ENCODE measurements around the gene COL4A2.
A peak's percentile ranks its signal among the peaks of the same experiment; 100 is the strongest.

The COL4A2 gene

DNA sequence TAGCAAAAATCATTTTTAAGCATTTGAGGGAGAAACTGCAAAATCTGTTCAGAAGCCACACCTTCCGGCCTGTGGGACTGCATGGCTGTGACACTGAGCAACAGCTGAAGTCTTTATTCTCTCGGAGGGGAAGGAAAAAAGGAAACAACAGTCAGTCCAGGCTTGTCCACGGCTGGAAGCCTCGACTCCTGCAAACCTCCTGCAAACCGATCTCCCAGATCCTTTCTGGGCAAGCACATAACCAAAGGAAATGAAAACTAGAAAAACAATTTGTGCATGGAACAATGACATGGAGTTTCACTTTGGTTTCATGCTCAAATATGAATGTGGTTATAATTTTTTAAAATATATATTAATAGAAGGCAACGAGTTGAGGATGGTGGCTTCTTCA is 1.1 kb upstream of the COL4A2 start:
- CTCF ChIA-PET = interaction anchor here (1.0 kb wide), 2 partner anchors 47 to 115 kb away, joined by 3 to 4 read pairs; no protein-coding TSS in a partner anchor
- POLR2A ChIA-PET = interaction anchor here (1.0 kb wide), 1 partner anchor 31 kb away, joined by 3 read pairs; no protein-coding TSS in a partner anchor
- no peak for DNase-seq (ENCODE audit: extremely low spot score)
- TF ChIP-seq SUZ12 (IDR thresholded peaks at IDR 0.05) (no peak), NFRKB (IDR thresholded peaks at IDR 0.05) (no peak), LEF1 (IDR thresholded peaks at IDR 0.05; ENCODE audit: borderline replicate concordance) (no peak), ZNF384 (IDR thresholded peaks at IDR 0.05) (no peak), FOXK2 (IDR thresholded peaks at IDR 0.05) (no peak), FOXM1 (IDR thresholded peaks at IDR 0.05; ENCODE audit: borderline replicate concordance) (no peak)

DNA sequence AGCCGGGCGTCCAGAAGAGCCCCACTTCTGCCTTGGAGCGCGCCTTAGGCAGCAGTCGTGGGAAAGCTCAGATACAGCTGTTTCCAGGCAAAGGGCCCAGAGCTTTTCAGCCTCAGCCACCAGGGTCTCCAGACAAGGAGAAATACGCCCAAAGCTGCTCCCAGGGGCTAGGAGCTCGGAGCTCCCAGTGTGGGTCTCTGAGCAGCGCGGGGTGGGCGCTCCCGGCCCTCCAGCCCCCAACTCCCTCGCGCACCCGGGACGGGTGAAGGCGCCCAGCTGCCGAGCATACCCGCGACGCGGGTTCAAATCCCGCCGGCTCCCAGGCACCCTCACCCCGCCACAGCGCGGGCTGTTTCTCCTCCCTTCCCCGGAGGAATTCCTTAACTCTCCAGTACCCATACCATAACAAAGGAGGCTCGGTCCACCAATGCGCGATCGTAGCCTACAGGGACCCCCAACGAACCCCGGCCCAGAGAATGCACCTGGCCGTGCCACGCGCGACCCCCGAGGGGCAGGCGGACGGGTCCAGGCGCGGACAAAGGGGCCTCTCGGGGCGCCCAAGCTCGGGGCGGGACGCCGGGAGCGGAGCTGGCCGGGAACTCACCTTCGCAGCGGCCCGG is 634 bp upstream of the COL4A2 start:
- ChIA-PET CTCF (interaction anchor here (0.7 to 1.0 kb wide), 2 partner anchors 46 to 1232 kb away, joined by 3 to 4 read pairs; no protein-coding TSS in a partner anchor), POLR2A (interaction anchor here (0.6 to 1.5 kb wide), 7 partner anchors 23 to 120 kb away, joined by 3 to 7 read pairs (median 3); no protein-coding TSS in a partner anchor)
- TF ChIP-seq ARNT (IDR thresholded peaks at IDR 0.05) = no peak
- no peak for TF ChIP-seq NFRKB (IDR thresholded peaks at IDR 0.05)
- TF ChIP-seq TARDBP (IDR thresholded peaks at IDR 0.05) = no peak
- no peak; the same call in 1 of the 2 replicates for TF ChIP-seq L3MBTL2 (conservative IDR thresholded peaks at IDR 0.05)
- no peak for TF ChIP-seq SP1 (IDR thresholded peaks at IDR 0.05)
- TF ChIP-seq ZNF384 (IDR thresholded peaks at IDR 0.05) = no peak
- no peak for TF ChIP-seq FOXK2 (IDR thresholded peaks at IDR 0.05)
- TF ChIP-seq BHLHE40 (IDR thresholded peaks at IDR 0.05; ENCODE audit: borderline replicate concordance) = no peak
- TF ChIP-seq FOXA1 (IDR thresholded peaks at IDR 0.05) = no peak
- TF ChIP-seq ELF4 (IDR thresholded peaks at IDR 0.05) = no peak
- DNase-seq (ENCODE audit: extremely low spot score) = no peak

DNA sequence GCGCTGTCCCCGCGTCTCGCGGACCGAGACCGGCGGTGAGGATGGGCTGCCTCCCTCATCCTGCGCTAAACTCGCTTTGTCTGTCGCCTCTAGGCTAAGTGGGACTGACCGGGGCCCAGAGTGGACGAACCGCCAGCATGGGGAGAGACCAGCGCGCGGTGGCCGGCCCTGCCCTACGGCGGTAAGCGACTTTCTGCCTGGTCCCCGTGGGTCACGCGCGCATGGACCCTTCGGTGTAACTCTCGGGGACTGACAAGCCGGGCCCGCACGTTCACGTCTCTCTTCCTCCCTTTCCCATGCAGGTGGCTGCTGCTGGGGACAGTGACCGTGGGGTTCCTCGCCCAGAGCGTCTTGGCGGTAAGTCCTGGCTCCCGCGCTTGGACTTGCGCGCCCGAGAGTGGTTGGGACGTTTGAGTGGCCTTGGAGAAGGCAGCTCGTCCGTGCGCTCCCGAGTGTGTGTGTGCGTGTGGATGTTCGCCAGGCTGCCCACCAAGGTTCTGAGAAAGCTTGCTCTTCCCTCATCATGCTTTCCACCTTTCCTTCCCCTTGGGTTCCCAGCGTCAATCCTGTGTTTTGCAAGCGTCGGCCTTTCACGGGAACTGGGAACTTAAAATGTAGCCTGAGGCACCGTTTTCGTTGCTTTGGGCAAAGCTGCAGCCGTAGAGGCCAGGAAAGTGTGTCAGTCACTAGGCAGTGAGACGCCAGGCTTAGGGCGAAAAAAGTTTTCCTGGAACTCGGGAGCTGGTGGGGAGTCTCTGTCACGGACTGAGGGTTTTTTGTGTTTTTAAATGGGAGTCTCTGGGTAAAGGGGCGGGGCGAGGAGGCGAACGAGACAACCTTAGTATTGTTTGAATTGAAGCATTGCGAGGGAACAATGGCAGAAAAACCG is 927 bp downstream of the COL4A2 start:
- DNase-seq (ENCODE audit: extremely low spot score) = no peak
- CTCF ChIA-PET = no interaction called here
- POLR2A ChIA-PET = interaction anchor here (0.6 to 1.5 kb wide), 3 partner anchors 15 to 22 kb away, joined by 3 to 7 read pairs (median 3); no protein-coding TSS in a partner anchor
- 0 out of 2 replicates have a peak, but pooled peaks have one; percentile 3 for TF ChIP-seq L3MBTL2 (conservative IDR thresholded peaks at IDR 0.05)
- no peak for TF ChIP-seq TARDBP (IDR thresholded peaks at IDR 0.05)
- no peak for TF ChIP-seq SUZ12 (IDR thresholded peaks at IDR 0.05)

GRCh38 chr13:110308656-110309359 is 1.7 kb downstream of the COL4A2 start:
- ChIA-PET CTCF (no interaction called here), POLR2A (interaction anchor here (1.1 kb wide), 1 partner anchor 14 kb away, joined by 3 read pairs; no protein-coding TSS in a partner anchor)
- TF ChIP-seq ARNT (IDR thresholded peaks at IDR 0.05) = no peak
- TF ChIP-seq LEF1 (IDR thresholded peaks at IDR 0.05; ENCODE audit: borderline replicate concordance) = no peak
- TF ChIP-seq ELF4 (IDR thresholded peaks at IDR 0.05) = no peak
- TF ChIP-seq HDGF (IDR thresholded peaks at IDR 0.05; ENCODE audit: borderline replicate concordance) = no peak
- TF ChIP-seq FOXM1 (IDR thresholded peaks at IDR 0.05; ENCODE audit: borderline replicate concordance) = no peak
- TF ChIP-seq SP1 (IDR thresholded peaks at IDR 0.05) = no peak
- no peak for TF ChIP-seq FOXK2 (IDR thresholded peaks at IDR 0.05)
- no peak for TF ChIP-seq PKNOX1 (IDR thresholded peaks at IDR 0.05)
- TF ChIP-seq BHLHE40 (IDR thresholded peaks at IDR 0.05; ENCODE audit: borderline replicate concordance) = no peak
- TF ChIP-seq TARDBP (IDR thresholded peaks at IDR 0.05) = no peak
- no peak for TF ChIP-seq SUZ12 (IDR thresholded peaks at IDR 0.05)
- no peak for DNase-seq (ENCODE audit: extremely low spot score)

DNA sequence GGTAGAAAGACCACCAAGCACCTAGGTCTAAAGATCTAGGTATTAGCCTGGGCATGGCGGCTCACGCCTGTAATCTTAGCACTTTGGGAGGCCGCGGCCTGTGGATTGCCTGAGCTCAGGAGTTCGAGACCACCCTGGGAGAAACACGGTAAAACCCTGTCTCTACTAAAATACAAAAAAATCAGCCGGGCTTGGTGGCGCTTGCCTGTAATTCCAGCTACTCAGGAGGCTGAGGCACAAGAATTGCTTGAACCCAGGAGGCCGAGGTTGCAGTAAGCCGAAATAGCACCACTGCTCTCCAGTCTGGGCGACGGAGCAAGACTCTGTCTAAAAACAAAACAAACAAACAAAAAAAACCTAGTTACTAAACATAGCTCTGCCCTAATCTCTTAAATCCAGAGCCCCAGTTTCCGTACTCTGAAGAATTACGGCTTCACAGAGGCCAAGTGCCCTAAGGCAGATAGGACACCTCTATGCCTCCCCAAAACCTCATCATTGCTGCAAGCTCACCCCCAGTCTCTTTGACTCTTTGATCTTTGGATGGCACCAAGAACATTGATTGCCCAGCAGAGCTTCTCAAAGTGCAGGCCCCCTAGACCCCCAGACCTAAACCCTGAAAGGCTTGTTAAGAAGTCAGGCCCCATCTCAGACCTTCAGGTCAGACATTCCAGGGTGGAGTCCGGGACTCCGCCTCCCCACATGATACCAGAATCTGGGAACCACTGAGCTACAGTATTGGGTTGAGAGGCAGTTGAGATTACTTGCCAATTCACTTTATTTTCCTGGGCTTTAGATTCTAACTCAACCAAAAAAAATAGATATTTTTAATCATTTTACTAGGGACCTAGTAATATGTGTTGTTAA is 2.8 kb downstream of the COL4A2 start:
- ChIA-PET CTCF (no interaction called here), POLR2A (no interaction called here)
- no peak for DNase-seq (ENCODE audit: extremely low spot score)
- no peak for TF ChIP-seq HDGF (IDR thresholded peaks at IDR 0.05; ENCODE audit: borderline replicate concordance)
- no peak for TF ChIP-seq NFRKB (IDR thresholded peaks at IDR 0.05)
- TF ChIP-seq ZNF384 (IDR thresholded peaks at IDR 0.05) = no peak
- TF ChIP-seq BHLHE40 (IDR thresholded peaks at IDR 0.05; ENCODE audit: borderline replicate concordance) = no peak
- no peak for TF ChIP-seq SUZ12 (IDR thresholded peaks at IDR 0.05)
- TF ChIP-seq CTBP1 (IDR thresholded peaks at IDR 0.05; ENCODE audit: borderline replicate concordance) = no peak
- no peak for TF ChIP-seq ARNT (IDR thresholded peaks at IDR 0.05)
- TF ChIP-seq FOXA1 (IDR thresholded peaks at IDR 0.05) = no peak

GRCh38 chr13:110310541-110311442 is 3.7 kb downstream of the COL4A2 start:
- ChIA-PET POLR2A (no interaction called here), CTCF (no interaction called here)
- no peak for TF ChIP-seq L3MBTL2 (conservative IDR thresholded peaks at IDR 0.05)
- TF ChIP-seq BHLHE40 (IDR thresholded peaks at IDR 0.05; ENCODE audit: borderline replicate concordance) = no peak
- DNase-seq (ENCODE audit: extremely low spot score) = no peak
